HCT116 (cell line): ENCODE measurements around the gene ZNF835.

Experiments used
- ATF3 ChIP-seq: IDR thresholded peaks from 2 replicates; pipeline ENCODE4 v1.6.1; 2012
- EZH2 ChIP-seq: fragments of 200-600 bp; sonication (generic); IDR thresholded peaks from 2 replicates; pipeline ENCODE4 v1.6.1; 2017; ENCODE audit warnings: antibody characterized with exemption, mixed run types
- EZH2phosphoT487 ChIP-seq: fragments of 200-600 bp; IDR thresholded peaks from 2 replicates; pipeline ENCODE4 v1.6.1; 2018; ENCODE audit warnings: antibody characterized with exemption, borderline replicate concordance
- POLR2A ChIP-seq: IDR thresholded peaks from 2 replicates; pipeline ENCODE4 v1.7.0; 2011; ENCODE audit warnings: borderline replicate concordance; ENCODE audit not compliant: insufficient read depth, insufficient read length; ENCODE audit errors: extremely low read depth
- SIN3A ChIP-seq: IDR thresholded peaks from 2 replicates; pipeline ENCODE4 v1.6.1; 2012; ENCODE audit warnings: low read depth
- SRF ChIP-seq: IDR thresholded peaks from 2 replicates; pipeline ENCODE4 v1.6.1; 2012; ENCODE audit warnings: low read depth
- TF ChIP-seq, protein P1 (sequence below), 3 experiments: fragments of 200-600 bp in 1 of 3; sonication (generic) in 1 of 3; IDR thresholded peaks in 2 of 3; conservative IDR thresholded peaks in 1 of 3; 2 replicates each; pipeline ENCODE4 v1.5.1; 2012 to 2017; ENCODE audit warnings: low read depth in 2 of 3, low read length in 2 of 3, antibody characterized with exemption in 1 of 3, borderline replicate concordance in 1 of 3, control low read depth in 1 of 3, mild to moderate bottlenecking in 1 of 3, mixed read lengths in 1 of 3, mixed run types in 1 of 3, moderate library complexity in 1 of 3; ENCODE audit not compliant: insufficient read depth in 1 of 3

DNA sequence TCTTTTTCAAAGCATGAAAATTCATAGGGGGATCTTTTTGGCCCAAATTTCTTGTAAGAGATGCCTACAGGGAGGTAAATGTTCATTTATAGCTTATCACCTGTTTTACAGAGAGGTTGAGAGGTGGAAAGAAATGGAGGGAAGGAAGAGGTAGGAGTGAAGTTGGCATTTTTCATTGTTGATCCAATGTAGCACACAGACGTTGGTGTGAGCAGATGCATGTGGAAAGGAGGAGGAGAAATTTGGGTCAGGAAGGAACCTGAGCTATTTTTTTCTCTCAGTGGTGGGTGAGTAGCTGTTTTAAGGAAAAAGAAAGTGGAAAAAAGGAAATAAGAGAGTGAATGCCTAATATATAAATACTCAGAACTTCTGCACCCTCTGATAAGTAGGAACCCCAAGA is 38.5 kb downstream of the ZNF835 start:
- TF ChIP-seq, protein P1, sequence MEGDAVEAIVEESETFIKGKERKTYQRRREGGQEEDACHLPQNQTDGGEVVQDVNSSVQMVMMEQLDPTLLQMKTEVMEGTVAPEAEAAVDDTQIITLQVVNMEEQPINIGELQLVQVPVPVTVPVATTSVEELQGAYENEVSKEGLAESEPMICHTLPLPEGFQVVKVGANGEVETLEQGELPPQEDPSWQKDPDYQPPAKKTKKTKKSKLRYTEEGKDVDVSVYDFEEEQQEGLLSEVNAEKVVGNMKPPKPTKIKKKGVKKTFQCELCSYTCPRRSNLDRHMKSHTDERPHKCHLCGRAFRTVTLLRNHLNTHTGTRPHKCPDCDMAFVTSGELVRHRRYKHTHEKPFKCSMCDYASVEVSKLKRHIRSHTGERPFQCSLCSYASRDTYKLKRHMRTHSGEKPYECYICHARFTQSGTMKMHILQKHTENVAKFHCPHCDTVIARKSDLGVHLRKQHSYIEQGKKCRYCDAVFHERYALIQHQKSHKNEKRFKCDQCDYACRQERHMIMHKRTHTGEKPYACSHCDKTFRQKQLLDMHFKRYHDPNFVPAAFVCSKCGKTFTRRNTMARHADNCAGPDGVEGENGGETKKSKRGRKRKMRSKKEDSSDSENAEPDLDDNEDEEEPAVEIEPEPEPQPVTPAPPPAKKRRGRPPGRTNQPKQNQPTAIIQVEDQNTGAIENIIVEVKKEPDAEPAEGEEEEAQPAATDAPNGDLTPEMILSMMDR (IDR thresholded peaks at IDR 0.05 in 2 of 3, conservative IDR thresholded peaks at IDR 0.05 in 1 of 3; ENCODE audit: borderline replicate concordance in 1 of 3, insufficient read depth in 1 of 3, low read depth in 2 of 3, low read length in 2 of 3) = no peak
- TF ChIP-seq POLR2A (no peak), ATF3 (no peak), EZH2phosphoT487 (no peak), SRF (no peak), SIN3A (no peak), EZH2 (no peak)
